HepG2 (cell line): Measurements from ENCODE around the gene PTH1R. TPM values are rescaled to one million over a fixed set of nuclear protein-coding genes. Genes with fewer than 3 reads are reported as not detected.

Source experiments
- ATAC-seq: fragments of 200-7000 bp; cut with Tn5 transposase; 3 replicates; pipeline ENCODE4 v1.9.1; 2020; ENCODE audit warnings: mild to moderate bottlenecking, moderate library complexity
- BruUV-seq: library from RNA; stranded (reverse); fragments of 400-500 nt; replicated peaks from 2 replicates; lab custom pipeline; 2021; lab: Mats Ljungman, UMichigan
- CTCF ChIA-PET: fragments of 300-600 bp; formaldehyde crosslinking; extraction: SDS; loops from one replicate; lab custom pipeline; 2021; ENCODE audit warnings: low total read pairs, inconsistent platforms, low intra/inter-chr PET ratio; lab: Yijun Ruan, JAX
- POLR2A ChIA-PET: fragments of 350-600 bp; sonication (Branson Sonifier 250); formaldehyde crosslinking; loops from one replicate; lab custom pipeline; 2020; ENCODE audit warnings: antibody characterized with exemption, inconsistent platforms; lab: Yijun Ruan, JAX
- DNase-seq: peaks from one replicate; pipeline ENCODE4 v3.0.0-alpha.2; 2015; ENCODE audit warnings: low spot score
- FAIRE-seq: peaks from 3 replicates; lab custom pipeline; 2011; peaks lifted over from hg19 to GRCh38; lab: Jason Lieb, UNC
- H2AFZ ChIP-seq: one replicate; pipeline ENCODE4 v1.6.1; 2011; ENCODE audit warnings: low read length, inconsistent platforms
- H3K27ac ChIP-seq: fragments of 300-600 bp; 3 replicates; pipeline ENCODE4 v1.8.0; 2011; ENCODE audit warnings: mixed run types, mild to moderate bottlenecking, mixed read lengths, low read length, inconsistent platforms; ENCODE audit not compliant: insufficient read depth; ENCODE audit errors: extremely low read length
- H3K27me3 ChIP-seq, 2 experiments: fragments of 200-600 bp in 1 of 2; 2 replicates in 1 of 2; 3 replicates in 1 of 2; pipeline versions ENCODE4 v1.6.0 to v1.8.0; 2011; ENCODE audit warnings: low read length in 2 of 2, mild to moderate bottlenecking in 2 of 2, moderate library complexity in 2 of 2, inconsistent platforms in 1 of 2; ENCODE audit not compliant: insufficient read depth in 2 of 2, control insufficient read depth in 1 of 2
- H3K36me3 ChIP-seq, 2 experiments: fragments of 200-600 bp in 1 of 2; replicated peaks in 1 of 2; 2 replicates in 1 of 2; 3 replicates in 1 of 2; pipeline versions ENCODE4 v1.5.1 to v1.8.0; 2011; ENCODE audit warnings: low read length in 2 of 2, inconsistent platforms in 1 of 2; ENCODE audit not compliant: insufficient read depth in 2 of 2, control insufficient read depth in 1 of 2
- H3K4me1 ChIP-seq: 2 replicates; pipeline ENCODE4 v1.5.1; 2012; ENCODE audit warnings: low read length, inconsistent platforms; ENCODE audit not compliant: insufficient read depth
- H3K4me2 ChIP-seq: 2 replicates; pipeline ENCODE4 v1.6.0; 2011; ENCODE audit warnings: low read depth, low read length, inconsistent platforms
- H3K4me3 ChIP-seq, 3 experiments: fragments of 200-600 bp in 1 of 3; sonication (generic), shearing (Covaris generic) in 1 of 3; replicated peaks in 1 of 3; 2 replicates each; pipeline ENCODE4 v1.5.1; 2011 to 2016; ENCODE audit warnings: low read length in 3 of 3, inconsistent platforms in 2 of 3, low read depth in 2 of 3, mild to moderate bottlenecking in 2 of 3, control low read depth in 1 of 3, mixed read lengths in 1 of 3; ENCODE audit not compliant: insufficient read depth in 1 of 3
- H3K79me2 ChIP-seq: one replicate; pipeline ENCODE4 v1.6.1; 2011; ENCODE audit warnings: low read length, inconsistent platforms; ENCODE audit not compliant: insufficient read depth
- H3K9ac ChIP-seq: 2 replicates; pipeline ENCODE4 v1.6.0; 2011; ENCODE audit warnings: mild to moderate bottlenecking, low read depth, low read length, inconsistent platforms; ENCODE audit not compliant: insufficient read depth
- H3K9me3 ChIP-seq: 2 replicates; pipeline ENCODE4 v1.5.1; 2012; ENCODE audit warnings: mild to moderate bottlenecking, low read length
- H4K20me1 ChIP-seq: 2 replicates; pipeline ENCODE4 v1.6.0; 2011; ENCODE audit warnings: inconsistent platforms, mild to moderate bottlenecking, low read length, moderate library complexity; ENCODE audit not compliant: insufficient read depth
- BRF2 ChIP-seq: sonication (generic); formaldehyde crosslinking; IDR thresholded peaks from 2 replicates; pipeline ENCODE4 v1.8.1; 2022; ENCODE audit warnings: mild to moderate bottlenecking, missing genetic modification reagents
- CC2D1A ChIP-seq: sonication (generic); formaldehyde crosslinking; IDR thresholded peaks from 2 replicates; pipeline ENCODE4 v1.8.1; 2023; ENCODE audit warnings: mild to moderate bottlenecking, missing genetic modification reagents
- GFI1 ChIP-seq: sonication (generic); formaldehyde crosslinking; IDR thresholded peaks from 2 replicates; pipeline ENCODE4 v1.5.0; 2020; ENCODE audit warnings: missing genetic modification reagents, mild to moderate bottlenecking, borderline replicate concordance
- GPBP1L1 ChIP-seq: sonication (generic); formaldehyde crosslinking; IDR thresholded peaks from 2 replicates; pipeline ENCODE4 v1.5.0; 2020; ENCODE audit warnings: mild to moderate bottlenecking, missing genetic modification reagents
- GTF3A ChIP-seq: sonication (generic); formaldehyde crosslinking; conservative IDR thresholded peaks from 2 replicates; pipeline ENCODE4 v1.4.0; 2020; ENCODE audit warnings: mild to moderate bottlenecking, missing genetic modification reagents
- KDM5B ChIP-seq: sonication (generic); formaldehyde crosslinking; IDR thresholded peaks from 2 replicates; pipeline ENCODE4 v1.4.0; 2020; ENCODE audit warnings: missing genetic modification reagents, mild to moderate bottlenecking, borderline replicate concordance
- NFIB ChIP-seq: sonication (generic); formaldehyde crosslinking; IDR thresholded peaks from 2 replicates; pipeline ENCODE4 v1.9.0; 2021; ENCODE audit warnings: missing genetic modification reagents, mild to moderate bottlenecking, borderline replicate concordance
- STAT6 ChIP-seq: sonication (generic); formaldehyde crosslinking; IDR thresholded peaks from 2 replicates; pipeline ENCODE4 v1.4.0; 2020; ENCODE audit warnings: missing genetic modification reagents, mild to moderate bottlenecking, borderline replicate concordance
- TAF1 ChIP-seq: sonication (generic); formaldehyde crosslinking; IDR thresholded peaks from 2 replicates; pipeline ENCODE4 v1.4.0; 2020; ENCODE audit warnings: missing genetic modification reagents
- YY1 ChIP-seq: IDR thresholded peaks from 2 replicates; pipeline ENCODE4 v1.6.1; 2011; ENCODE audit warnings: low read length, low read depth, moderate library complexity, mild to moderate bottlenecking; ENCODE audit not compliant: insufficient read depth, insufficient replicate concordance
- ZBTB7B ChIP-seq: sonication (generic); formaldehyde crosslinking; IDR thresholded peaks from 2 replicates; pipeline ENCODE4 v1.4.0; 2020; ENCODE audit warnings: missing genetic modification reagents
- ZMYM3 ChIP-seq: sonication (generic); formaldehyde crosslinking; IDR thresholded peaks from 2 replicates; pipeline ENCODE4 v1.5.1; 2020; ENCODE audit warnings: mild to moderate bottlenecking, missing genetic modification reagents
- ZNF18 ChIP-seq: sonication (generic); formaldehyde crosslinking; IDR thresholded peaks from 2 replicates; pipeline ENCODE4 v1.8.0; 2022; ENCODE audit warnings: mild to moderate bottlenecking, missing genetic modification reagents; ENCODE audit not compliant: insufficient replicate concordance
- ZNF451 ChIP-seq: sonication (generic); formaldehyde crosslinking; IDR thresholded peaks from 2 replicates; pipeline ENCODE4 v1.5.0; 2020; ENCODE audit warnings: mild to moderate bottlenecking, missing genetic modification reagents
- ZNF530 ChIP-seq: sonication (generic); formaldehyde crosslinking; IDR thresholded peaks from 2 replicates; pipeline ENCODE4 v1.5.0; 2020; ENCODE audit warnings: low read depth, mild to moderate bottlenecking, missing genetic modification reagents
- ZNF619 ChIP-seq: sonication (generic); formaldehyde crosslinking; IDR thresholded peaks from 2 replicates; pipeline ENCODE4 v1.4.0; 2020; ENCODE audit warnings: mild to moderate bottlenecking, missing genetic modification reagents
- ZNF691 ChIP-seq: sonication (generic); formaldehyde crosslinking; IDR thresholded peaks from 2 replicates; pipeline ENCODE4 v1.4.0; 2020; ENCODE audit warnings: missing genetic modification reagents, low read depth, mild to moderate bottlenecking, borderline replicate concordance
- WGBS: methylation state at CpG from one replicate; pipeline ENCODE4 v1.1.6; 2017; ENCODE audit warnings: low lambda C conversion rate; 5-methylcytosine and 5-hydroxymethylcytosine counted together
- in situ Hi-C: cut with HindIII; loops from 2 replicates; pipeline ENCODE4 v1.10.0; 2017; ENCODE audit warnings: low pct_unique_long_range_greater_than_20kb; ENCODE audit not compliant: extremely low pct_ligation_motif_present
- intact Hi-C: fragments of 100-400 bp; cut with micrococcal nuclease; formaldehyde crosslinking; loops from one replicate; pipeline ENCODE4 v1.10.0; 2022; ENCODE audit not compliant: unreplicated experiment
- polyA plus RNA-seq, 8 experiments: library from polyadenylated mRNA; depleted of rRNA in 3 of 8; stranded (reverse) in 7 of 8; unstranded in 1 of 8; fragments of >200 nt; fragmentation: Illumina TruSeq in 4 of 8; extraction: Trizol in 4 of 8; gene quantifications; 2 replicates each; pipeline versions ENCODE4 v1.2.1 to v1.2.3, GENCODE V29; 2011 to 2016; ENCODE audit warnings: low read depth in 4 of 8, missing spikeins in 1 of 8, mixed read lengths in 1 of 8; ENCODE audit not compliant: insufficient read depth in 1 of 8
- total RNA-seq, 5 experiments: library from RNA; depleted of rRNA; stranded (reverse); fragments of >200 nt; fragmentation: Illumina TruSeq; extraction: Trizol; gene quantifications; 2 replicates each; pipeline ENCODE4 v1.2.3, GENCODE V29; 2016; ENCODE audit warnings: low read depth in 1 of 5

Gene PTH1R
- total and polyA plus RNA-seq, 2 of the 13 experiments (the other 11 are each of a cell fraction or from before 2014, with no cell fraction given): not detected

GRCh38 chr3:46884427-46884826 is 6.9 kb downstream of the PTH1R start:
- Histone ChIP-seq H3K4me1 (peaks cover 9% of the 10 kb centered on the region), H3K4me2 (no peak overlapping the region), H3K9me3 (no peaks in the 10 kb centered on the region), H3K9ac (no peak overlapping the region), H3K4me3 (no peak overlapping the region), H3K27ac (no peak overlapping the region), H3K79me2 (no peaks in the 10 kb centered on the region), H4K20me1 (peaks cover 6% of the 10 kb centered on the region; the same call in 1 of the 2 replicates), H3K36me3 (no peaks in the 10 kb centered on the region), H2AFZ (no peak overlapping the region), H3K27me3 (peaks cover 22 to 78% of the 10 kb centered on the region in 2 experiments)
- FAIRE-seq: no peak
- no peak for DNase-seq
- in situ Hi-C loops (no loop called here), intact Hi-C loops (no loop called here)
- no TSS peak for BruUV-seq
- TF ChIP-seq ZNF18: no peak
- TF ChIP-seq ZNF451: no peak
- no peak for TF ChIP-seq YY1
- TF ChIP-seq ZMYM3 (CRISPR knock-in tag): no peak
- no peak for TF ChIP-seq NFIB
- TF ChIP-seq ZNF691: no peak
- TF ChIP-seq KDM5B (CRISPR knock-in tag): no peak
- no peak for TF ChIP-seq GTF3A (CRISPR knock-in tag)
- no peak for TF ChIP-seq ZNF619 (CRISPR knock-in tag)
- no peak for TF ChIP-seq GPBP1L1
- no peak for TF ChIP-seq ZNF530 (CRISPR knock-in tag)
- no peak for TF ChIP-seq BRF2 (CRISPR knock-in tag)
- no peak for TF ChIP-seq STAT6 (CRISPR knock-in tag)
- no peak for TF ChIP-seq GFI1 (CRISPR knock-in tag)
- TF ChIP-seq CC2D1A (CRISPR knock-in tag): no peak
- no peak for TF ChIP-seq ZBTB7B (CRISPR knock-in tag)
- TF ChIP-seq TAF1 (CRISPR knock-in tag): no peak
- no CpG with 5 or more reads among the region's 5 CpGs for WGBS
- ATAC-seq: peak; percentile 11; the same call in 1 of the 3 replicates
- CTCF ChIA-PET: no interaction called here
- POLR2A ChIA-PET: no interaction called here
